Uterus (tissue), 2 donors: Measurements from ENCODE around the gene C11orf97.

Source experiments
- CTCF ChIP-seq, 4 experiments: fragments of 200-600 bp in 2 of 4; fragments of 450-650 bp in 2 of 4; sonication (generic) in 2 of 4; IDR thresholded peaks; one replicate each; pipeline ENCODE4 v1.5.1; 2016 to 2019; ENCODE audit warnings: antibody characterized with exemption in 4 of 4, mild to moderate bottlenecking in 2 of 4, moderate library complexity in 1 of 4
- POLR2A ChIP-seq, 2 donors: fragments of 450-650 bp; IDR thresholded peaks; one replicate each; pipeline ENCODE4 v1.6.1; 2016; ENCODE audit warnings: antibody characterized with exemption in 2 of 2, mild to moderate bottlenecking in 1 of 2, moderate library complexity in 1 of 2

DNA sequence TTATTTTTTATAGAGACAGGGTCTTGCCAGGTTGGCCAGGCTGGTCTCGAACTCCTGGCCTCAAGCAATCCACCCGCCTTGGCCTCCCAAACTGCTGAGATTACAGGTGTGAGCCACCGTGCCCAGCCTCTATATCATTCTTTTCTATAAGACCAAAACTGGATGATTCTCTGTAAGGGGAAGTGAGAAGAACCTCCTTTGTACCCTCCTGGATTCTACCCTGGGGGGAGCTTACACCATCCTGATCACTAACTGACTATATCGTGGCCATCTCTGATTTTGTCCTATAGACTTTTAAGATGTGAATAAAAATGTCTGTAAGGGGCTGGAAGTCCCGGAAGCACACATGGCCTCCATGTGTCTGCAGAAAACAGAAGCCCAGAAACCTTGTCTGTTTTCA, 64.0 kb downstream of the C11orf97 start:
- TF ChIP-seq CTCF (IDR thresholded peaks at IDR 0.05) (no peak), POLR2A (IDR thresholded peaks at IDR 0.05) (no peak)
